Measurements from ENCODE around the gene API5.

DNA sequence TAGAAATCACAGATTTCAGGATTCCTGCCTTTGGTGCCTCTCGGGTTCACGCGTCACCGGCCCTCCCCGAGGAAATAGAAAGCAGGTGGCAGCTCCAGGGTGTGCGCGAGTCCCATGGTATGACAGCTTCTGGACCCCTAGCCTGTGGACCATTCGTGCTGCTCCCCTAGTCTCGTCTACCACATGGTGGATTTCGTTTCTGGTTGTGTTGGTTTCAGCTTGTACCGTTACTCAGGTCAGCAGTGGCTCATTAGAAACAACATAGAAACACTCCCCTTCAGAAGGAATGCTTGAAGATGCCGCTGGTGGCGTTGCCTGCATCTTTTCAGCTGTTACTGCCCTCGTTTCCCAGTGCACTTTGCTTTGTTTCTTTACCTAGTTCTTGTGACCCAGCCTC is 47.6 kb downstream of the API5 start:
- TF ChIP-seq, protein P1, sequence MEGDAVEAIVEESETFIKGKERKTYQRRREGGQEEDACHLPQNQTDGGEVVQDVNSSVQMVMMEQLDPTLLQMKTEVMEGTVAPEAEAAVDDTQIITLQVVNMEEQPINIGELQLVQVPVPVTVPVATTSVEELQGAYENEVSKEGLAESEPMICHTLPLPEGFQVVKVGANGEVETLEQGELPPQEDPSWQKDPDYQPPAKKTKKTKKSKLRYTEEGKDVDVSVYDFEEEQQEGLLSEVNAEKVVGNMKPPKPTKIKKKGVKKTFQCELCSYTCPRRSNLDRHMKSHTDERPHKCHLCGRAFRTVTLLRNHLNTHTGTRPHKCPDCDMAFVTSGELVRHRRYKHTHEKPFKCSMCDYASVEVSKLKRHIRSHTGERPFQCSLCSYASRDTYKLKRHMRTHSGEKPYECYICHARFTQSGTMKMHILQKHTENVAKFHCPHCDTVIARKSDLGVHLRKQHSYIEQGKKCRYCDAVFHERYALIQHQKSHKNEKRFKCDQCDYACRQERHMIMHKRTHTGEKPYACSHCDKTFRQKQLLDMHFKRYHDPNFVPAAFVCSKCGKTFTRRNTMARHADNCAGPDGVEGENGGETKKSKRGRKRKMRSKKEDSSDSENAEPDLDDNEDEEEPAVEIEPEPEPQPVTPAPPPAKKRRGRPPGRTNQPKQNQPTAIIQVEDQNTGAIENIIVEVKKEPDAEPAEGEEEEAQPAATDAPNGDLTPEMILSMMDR (IDR thresholded peaks at IDR 0.05): no peak
- TF ChIP-seq POLR2A (IDR thresholded peaks at IDR 0.05): no peak

Measured in Peyer's patch (tissue), 4 donors.